EL (cell line): ENCODE results near the gene CRHR2.
"Not testable (repeated sequence)": the region's sequence is repeated elsewhere in the genome, so short reads cannot be mapped to it uniquely, and the experiment has no call there.

Experiments used
- DNase-seq: peaks from one replicate; pipeline ENCODE4 v3.0.0-alpha.2; 2016

CRHR2 gene

DNA sequence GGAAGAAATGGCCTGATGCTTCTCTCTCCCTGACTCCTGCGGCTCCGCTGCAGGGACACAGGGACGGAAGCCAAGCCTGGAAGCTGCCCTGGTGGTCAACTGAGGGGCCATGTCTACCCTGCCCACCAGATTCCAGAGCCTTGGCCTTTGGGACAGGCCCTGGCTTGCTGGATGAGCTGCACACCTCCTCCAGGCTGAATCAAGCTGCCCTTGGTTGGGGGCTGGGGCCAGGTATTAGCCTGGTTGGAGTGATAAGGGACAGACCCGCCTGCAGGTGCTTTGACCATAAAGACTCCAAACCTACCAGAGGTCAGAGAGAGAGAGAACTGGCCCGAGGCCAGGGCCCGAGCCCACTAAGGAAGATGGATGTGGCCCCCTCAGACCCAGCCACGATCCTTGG, 30.1 kb downstream of the CRHR2 start:
- no peak for DNase-seq

DNA sequence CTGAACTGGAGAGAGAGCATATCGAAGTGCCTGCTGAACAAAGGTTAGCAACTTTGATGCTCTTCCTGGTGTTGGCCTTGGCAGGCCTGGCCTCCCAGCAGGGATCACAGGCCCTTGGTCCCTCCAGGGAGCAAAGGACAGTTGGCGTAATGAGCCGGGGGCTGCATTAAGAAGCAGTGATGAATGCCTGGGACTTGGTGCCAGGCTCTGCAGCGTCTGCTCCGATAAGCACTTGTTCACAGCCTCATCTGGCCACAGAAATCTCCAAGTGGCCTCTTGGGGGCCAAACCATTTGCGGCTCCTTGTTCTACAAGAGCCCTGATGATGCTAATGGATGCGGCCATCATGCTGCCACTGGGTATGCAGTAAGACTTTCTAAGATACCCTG, 31.8 kb downstream of the CRHR2 start:
- no peak for DNase-seq

DNA sequence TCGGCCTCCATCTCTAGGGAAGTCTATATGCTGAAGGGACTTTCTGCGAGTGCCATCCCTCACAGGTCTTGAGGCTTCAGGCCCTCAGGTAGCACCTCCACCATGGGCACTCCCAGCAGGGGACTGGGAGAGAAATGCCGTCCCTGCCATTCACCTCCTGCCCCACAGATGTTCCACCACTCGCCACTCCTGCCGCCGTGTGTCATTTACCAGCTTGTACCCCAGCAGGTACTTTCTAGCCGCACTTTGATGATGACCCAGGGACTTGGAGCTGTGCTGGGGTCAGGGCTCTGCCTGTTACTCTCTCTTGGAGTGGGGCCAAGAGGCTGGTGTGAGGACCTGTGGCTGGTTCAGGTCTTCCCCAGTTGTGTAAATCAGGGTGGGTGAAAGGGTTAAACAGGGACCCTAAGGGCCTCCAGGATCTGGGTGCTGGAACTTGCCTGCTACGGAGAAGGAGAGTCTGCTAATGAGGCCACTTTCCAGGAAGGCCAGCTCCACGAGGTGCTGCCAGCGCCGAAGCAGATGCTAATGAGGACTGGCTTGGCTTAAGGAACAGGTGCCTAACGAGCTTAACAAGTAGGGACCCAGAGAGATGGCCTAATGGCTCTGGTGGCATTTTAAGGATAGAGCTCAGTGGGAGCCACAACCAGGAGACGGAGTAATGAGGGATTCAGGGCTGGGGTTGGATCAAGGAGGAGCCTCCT, 32.4 kb downstream of the CRHR2 start:
- no peak for DNase-seq

DNA sequence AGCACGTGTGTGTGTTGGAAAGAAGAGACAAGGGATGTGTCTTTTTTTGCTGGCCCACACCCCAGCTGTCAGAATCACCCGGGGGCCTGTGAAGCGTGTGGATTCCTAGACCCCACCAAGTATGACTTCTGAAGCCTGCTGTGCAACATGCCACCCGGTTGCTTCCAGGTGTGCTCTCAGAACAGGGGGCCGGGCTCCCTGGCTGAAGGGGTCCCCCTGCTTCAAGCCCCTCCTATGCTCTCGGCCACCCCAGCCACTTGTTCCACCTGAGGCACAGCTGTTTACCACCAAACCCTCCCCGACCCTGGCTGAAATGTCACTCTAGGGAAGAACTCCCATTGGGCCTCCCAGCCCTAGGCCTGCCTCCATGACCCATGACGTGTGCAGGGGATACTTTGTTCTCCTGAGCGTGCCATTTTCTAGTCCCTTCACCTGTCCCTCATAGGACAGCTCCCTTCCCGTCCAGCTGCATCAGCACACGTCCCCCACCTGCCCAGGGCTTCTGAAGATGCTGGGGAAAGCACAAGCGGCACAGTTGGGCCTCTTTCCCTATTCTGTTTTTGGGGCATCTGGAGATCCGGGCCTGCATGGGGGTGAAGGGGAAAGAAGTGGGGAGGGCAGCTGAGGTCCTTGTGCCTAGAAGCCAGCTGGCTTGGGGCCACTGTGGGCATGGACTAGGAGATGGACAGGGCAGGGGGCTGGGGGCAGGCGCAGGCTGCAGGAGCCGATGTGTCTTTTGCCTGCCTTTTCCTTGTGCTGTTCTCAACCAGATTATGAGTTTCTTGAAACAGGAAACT, 33.3 kb downstream of the CRHR2 start:
- DNase-seq: no peak

DNA sequence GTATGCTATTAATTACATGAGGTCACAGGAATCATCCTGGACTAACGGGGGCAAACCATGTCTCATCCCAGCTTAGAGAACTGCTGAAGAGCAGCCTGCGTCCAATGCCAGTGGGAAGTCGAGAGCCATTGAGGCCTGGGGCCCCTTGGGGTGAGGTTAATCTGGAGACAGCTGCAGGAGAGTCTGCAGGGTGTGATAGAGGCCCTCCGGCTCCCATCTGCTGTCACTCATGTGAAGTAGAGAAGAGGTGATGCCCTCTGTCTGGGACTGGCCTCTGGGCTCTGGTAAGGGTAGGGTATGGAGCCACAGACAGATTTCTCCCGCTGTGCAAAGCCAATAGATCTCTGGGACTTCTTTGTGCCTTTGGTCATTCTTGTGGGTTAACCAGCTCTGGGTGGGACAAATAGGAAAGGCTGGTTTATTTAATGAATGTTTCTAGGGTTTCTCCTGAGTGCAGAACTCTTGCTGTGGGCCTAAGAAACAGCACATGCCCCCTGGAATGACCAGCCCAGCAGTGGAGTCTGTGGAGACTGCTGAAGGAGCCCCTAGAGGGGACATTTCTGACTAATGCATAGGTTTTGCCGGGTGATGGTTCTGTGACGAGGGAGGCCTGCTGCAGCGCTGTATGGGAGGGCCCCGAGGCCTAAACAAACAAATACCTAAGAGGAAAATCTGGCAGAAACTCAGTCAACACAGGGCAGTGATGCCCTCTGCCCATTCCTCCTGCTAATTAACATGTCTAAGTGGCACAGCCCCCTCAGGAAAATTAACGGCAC, 34.5 kb downstream of the CRHR2 start:
- DNase-seq: no peak

DNA sequence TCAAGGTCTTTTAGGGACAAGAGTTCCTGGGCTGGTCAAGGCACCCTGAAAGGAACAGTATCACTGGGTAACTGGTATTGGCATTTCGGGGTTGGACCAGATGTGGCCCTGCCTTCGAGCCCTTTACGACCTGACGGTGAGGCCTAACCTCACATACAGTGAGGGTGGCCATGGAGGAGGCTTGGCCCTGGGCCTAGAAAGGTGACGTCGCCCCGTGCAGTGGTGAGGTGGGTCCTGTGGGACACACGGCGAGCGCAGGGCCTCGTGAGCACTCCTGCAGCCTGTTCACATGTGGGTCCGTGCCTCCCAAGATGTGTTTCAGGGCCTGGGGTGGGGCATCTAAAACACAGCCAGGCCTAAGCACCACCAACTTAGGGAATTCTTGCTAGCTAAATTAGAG, 36.1 kb downstream of the CRHR2 start:
- no peak for DNase-seq

- DNase-seq: no peak
These were observed 36.6 kb downstream of the CRHR2 start for GRCh38 chr7:30645661-30646060.

DNA sequence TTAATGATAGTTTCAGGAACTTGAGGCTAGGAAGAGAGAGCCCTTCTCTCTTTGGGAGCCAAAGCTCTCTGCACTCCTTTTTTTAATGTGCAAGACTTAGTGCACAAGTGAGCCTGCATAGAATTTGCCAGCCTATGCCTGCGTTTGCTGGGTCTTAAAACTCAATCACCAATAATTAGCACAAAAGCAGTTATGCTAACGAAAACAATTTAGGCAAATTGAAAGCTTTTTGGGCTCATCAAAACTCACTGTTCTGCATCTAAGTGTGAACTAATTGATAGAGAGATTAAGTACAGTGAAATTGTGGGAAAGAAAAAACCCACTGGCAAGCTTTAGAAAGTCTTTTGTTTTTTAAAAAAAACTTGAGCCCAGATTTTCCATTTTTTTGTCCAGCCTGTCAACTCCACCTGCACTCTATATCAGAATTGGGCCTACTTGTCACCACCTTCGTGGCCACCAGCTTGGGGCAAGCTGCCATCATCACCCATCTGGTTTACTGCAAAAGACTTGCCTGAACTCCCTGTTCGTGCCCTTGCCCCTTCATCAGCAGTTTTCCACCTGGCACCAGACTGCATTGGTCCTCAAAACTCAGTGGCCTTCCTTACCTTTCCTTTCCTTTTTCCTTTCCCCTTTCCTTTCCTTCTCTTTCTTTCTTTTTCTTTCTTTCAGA, 37.8 kb downstream of the CRHR2 start:
- DNase-seq: no peak

DNA sequence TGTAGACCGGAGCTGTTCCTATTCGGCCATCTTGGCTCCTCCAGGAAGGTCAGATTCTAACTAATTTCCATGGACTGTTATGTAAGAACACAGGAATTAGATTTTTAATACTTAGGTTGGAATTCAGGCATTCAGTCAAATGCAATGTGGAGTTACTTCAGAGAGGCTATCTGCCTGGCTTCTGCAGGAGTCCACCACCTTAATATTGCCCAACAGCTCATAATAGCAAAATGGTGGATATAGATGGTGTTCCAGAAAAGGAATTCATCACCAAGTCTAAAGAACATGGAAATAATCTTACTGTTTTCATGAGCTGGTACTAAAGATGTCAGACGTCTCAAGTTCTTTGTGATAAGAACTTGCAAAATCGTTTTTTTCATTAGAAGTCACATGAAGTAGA, 39.5 kb downstream of the CRHR2 start:
- DNase-seq: no peak

GRCh38 chr7:30642322-30642721, 39.9 kb downstream of the CRHR2 start:
- DNase-seq: not testable (repeated sequence)

DNA sequence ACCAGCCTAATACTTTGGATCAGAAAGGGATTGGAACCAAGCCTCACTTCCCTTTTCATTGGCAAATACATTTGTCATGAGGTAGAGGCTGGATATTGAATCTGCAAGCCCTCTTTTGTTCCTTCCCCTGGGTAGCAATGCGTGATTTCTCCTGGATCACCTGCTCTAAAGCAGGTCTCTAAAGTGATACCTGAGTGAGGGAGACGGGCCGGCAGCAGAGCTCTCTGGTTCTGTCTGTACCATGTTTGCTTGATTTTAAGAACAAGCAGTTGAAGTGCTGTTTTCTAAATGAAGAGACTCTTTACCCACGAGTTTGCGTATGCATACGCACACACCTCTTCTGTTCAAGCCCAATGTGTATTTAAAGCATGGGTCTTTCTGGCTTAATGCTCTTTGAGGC, 46.5 kb downstream of the CRHR2 start:
- DNase-seq: no peak

GRCh38 chr7:30634634-30635201, 47.5 kb downstream of the CRHR2 start:
- no peak for DNase-seq

- DNase-seq: no peak
These were observed 48.0 kb downstream of the CRHR2 start for GRCh38 chr7:30634193-30634626.

GRCh38 chr7:30633223-30633622, 49.0 kb downstream of the CRHR2 start:
- DNase-seq: no peak

DNA sequence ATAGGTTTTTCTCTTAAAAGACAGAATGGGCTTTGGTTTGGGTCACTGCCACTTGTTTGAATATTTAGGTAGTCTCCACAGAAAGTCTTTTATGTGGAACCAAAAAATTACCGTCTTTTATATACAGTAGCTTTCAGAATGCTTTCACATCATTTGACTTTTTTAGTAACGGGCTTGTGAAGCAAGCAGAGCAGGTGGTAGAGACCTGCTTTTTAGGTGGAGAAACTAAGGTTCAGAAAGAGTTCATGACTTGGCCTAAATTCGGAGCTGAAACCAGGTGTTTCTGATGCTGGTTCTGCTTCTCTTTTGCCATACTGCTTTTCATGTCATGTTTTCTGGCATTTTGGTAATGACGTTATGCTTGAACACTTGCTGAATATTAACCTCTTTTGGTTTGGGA, 51.3 kb downstream of the CRHR2 start:
- DNase-seq: no peak

DNA sequence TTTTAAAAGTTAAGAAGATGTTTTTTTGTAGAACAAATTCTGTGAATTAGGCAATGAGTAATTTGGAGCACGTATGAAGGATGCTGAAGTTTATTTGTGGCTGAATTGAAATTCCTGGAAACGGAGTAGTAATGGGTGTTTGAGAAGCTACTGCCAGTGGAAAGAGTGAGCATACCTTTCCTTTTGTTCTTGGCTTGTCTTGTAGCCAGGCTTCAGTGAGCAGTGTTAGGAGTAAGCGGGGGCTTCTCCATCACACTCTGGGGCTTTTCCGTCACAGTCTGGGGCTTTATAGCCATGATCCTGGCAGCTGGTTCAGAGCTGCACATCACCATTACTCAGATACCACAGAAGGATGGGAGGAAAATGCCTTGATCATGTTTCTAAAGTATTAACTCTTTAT, 55.2 kb downstream of the CRHR2 start:
- DNase-seq: no peak

DNA sequence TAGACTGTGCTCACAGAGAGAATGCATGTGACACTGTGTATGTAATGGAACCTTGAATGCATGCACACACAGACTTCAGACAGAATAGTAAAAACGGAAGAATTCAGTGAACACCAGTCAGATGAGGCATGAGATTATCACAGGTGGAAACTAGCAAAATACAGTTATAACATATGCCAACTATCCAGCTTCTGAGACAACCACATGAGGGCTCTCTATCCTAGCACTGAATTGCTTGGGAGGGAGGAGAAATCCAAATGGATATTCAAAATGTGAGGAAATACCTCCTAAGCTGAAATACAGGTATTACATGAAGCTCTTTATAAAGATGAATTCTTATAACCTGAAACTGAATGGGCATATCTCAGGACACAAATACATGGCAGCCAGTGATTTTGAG, 57.0 kb downstream of the CRHR2 start:
- DNase-seq: no peak

DNA sequence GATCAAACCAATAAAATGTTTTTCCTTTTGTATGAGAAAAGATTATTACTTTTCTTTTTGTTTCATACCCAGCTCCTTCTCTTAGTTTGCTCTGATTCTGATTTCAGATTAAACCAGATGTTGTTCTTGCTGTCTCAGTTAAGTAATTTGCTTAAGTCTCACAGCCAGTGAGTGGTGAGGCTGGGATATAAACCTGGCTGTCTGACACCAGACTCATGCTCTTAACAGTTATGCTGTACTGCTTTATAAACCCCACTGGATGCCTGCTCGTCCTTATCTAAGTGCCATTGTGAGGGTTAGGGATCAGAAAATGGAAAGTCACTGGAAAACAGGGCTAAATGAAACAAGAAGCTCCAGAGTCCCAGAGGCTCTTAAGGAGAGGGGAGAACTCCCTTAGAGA, 63.3 kb downstream of the CRHR2 start:
- no peak for DNase-seq

DNA sequence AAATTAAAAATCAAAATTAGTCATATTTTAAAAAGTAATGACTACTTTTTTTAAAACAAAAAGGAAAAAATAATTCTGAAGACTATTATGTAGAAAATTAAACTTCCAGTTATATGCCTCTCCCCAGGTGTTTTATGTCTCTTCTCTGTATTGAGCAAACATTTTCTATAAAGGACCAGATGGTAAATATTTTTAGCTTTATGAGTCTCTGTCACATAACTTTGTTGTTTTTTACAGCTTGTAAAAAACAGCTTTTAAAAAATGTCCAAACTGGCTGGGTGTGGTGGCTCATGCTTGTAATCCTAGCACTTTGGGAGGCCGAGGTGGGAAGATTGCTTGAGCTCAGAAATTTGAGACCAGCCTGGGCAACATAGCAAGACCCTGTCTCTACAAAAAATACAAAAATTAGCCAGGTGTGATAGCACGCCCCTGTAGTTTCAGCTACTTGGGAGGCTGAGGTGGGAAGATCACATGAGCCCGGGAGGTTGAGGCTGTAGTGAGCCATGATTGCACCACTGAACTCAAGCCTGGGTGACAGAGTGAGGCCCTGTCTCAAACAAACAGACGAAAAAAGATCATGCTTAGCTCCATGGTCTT, 64.1 kb downstream of the CRHR2 start:
- no peak for DNase-seq

- no peak for DNase-seq
These were observed 64.9 kb downstream of the CRHR2 start for GRCh38 chr7:30617359-30617758.

GRCh38 chr7:30616318-30616717, 65.9 kb downstream of the CRHR2 start:
- no peak for DNase-seq
